A549 (cell line): ENCODE data around the gene GABRA4.

Experiments used
- FOXS1 ChIP-seq: fragments of 250-450 bp; sonication (Bioruptor Pico); IDR thresholded peaks from 2 replicates; pipeline ENCODE4 v1.5.0; 2020; ENCODE audit warnings: mild to moderate bottlenecking, moderate library complexity
- NFE2L2 ChIP-seq: fragments of 150-350 bp; conservative IDR thresholded peaks from 2 replicates; pipeline ENCODE4 v1.6.1; 2014; ENCODE audit warnings: low read length
- USF2 ChIP-seq: fragments of 450-650 bp; IDR thresholded peaks from 2 replicates; pipeline ENCODE4 v1.6.1; 2014; ENCODE audit warnings: antibody characterized with exemption

GRCh38 chr4:46946919-46947536, 46.4 kb downstream of the GABRA4 start:
- TF ChIP-seq FOXS1 (no peak), NFE2L2 (no peak), USF2 (no peak)
